Tibial nerve (tissue), 4 donors: ENCODE results near the gene SNCA.

ENCODE experiments used
- CTCF ChIP-seq, 5 experiments: fragments of 200-600 bp in 3 of 5; fragments of 450-650 bp in 2 of 5; sonication (generic) in 3 of 5; IDR thresholded peaks; one replicate each; pipeline ENCODE4 v1.5.1; 2016 to 2019; ENCODE audit warnings: antibody characterized with exemption in 5 of 5, mild to moderate bottlenecking in 3 of 5, moderate library complexity in 2 of 5
- EP300 ChIP-seq, 2 donors: sonication (generic); formaldehyde crosslinking; IDR thresholded peaks; one replicate each; pipeline ENCODE4 v1.6.1; 2017; ENCODE audit warnings: antibody characterized with exemption in 2 of 2, mild to moderate bottlenecking in 1 of 2

DNA sequence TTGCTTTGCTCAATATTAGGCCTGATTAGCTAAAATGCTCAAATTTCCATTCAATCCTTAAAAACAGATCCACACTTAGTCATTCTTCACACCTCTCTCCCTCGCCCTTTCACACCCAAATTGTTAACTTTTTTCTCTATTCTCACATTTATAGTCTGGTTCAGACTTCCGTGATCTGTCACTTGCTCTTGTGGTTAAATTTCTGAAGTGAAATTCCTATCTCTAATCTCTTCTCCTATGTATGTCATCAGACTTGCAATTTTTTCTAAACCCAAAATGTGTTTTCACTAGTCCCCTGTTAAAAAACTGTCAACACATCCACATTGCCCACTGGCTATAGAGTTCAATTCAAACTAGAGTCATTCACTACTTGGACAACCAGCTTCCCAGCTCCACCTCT, 63.2 kb downstream of the SNCA start:
- TF ChIP-seq EP300 (IDR thresholded peaks at IDR 0.05) = no peak
- no peak for TF ChIP-seq CTCF (IDR thresholded peaks at IDR 0.05)
